GM12892 (cell line): ENCODE results near the gene WFDC10B.

Source experiments
- POLR2A ChIP-seq: IDR thresholded peaks from 2 replicates; pipeline ENCODE4 v1.6.1; 2011; ENCODE audit warnings: low read depth, low read length, control low read depth
- POLR2AphosphoS5 ChIP-seq: IDR thresholded peaks from 2 replicates; pipeline ENCODE4 v1.6.1; 2011; ENCODE audit warnings: low read depth, low read length, control low read depth
- TAF1 ChIP-seq: IDR thresholded peaks from 2 replicates; pipeline ENCODE4 v1.6.1; 2011; ENCODE audit warnings: low read depth, mild to moderate bottlenecking, control low read depth, low read length, borderline replicate concordance

DNA sequence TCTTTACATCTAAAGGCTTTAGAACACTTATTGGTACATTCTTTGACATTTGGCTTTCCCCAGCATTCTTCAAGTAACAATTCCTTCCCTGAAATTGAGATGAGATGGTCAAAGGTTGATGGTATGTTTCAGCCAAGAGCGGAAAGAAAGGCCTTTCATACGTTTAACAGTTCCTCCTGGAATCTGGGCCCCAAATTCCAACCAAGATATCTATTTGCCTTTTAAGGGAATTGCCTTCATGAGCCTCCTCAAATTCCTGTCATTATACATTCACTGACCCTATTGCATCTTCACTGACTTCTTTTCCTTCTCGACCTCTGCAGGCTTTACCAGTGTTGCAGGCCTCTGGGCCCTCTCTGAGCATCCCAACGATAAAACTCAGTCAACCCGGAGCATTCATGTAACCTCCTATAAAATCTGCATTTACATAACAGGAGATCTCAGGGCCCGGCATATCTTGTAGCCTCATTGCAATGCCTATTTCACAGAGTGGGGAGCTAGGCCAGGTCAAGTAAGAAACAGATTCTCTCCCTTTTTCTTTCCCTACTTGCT, 55.4 kb downstream of the WFDC10B start:
- TF ChIP-seq POLR2AphosphoS5 (no peak), POLR2A (no peak), TAF1 (no peak)
